Thoracic aorta (tissue), 2 donors: Measurements from ENCODE around the gene CERS5. TPM values are rescaled to one million over a fixed set of nuclear protein-coding genes. Genes with fewer than 3 reads are reported as not detected.

ENCODE experiments used
- ATAC-seq: fragments of 150-250 bp; one replicate; pipeline ENCODE4 v1.8.0; 2017; ENCODE audit warnings: low read depth; ENCODE audit not compliant: insufficient number of reproducible peaks, low FRiP score
- DNase-seq: peaks from one replicate; pipeline ENCODE4 v3.0.0-alpha.2; 2020; ENCODE audit warnings: low spot score
- H3K27ac ChIP-seq, 2 donors: fragments of 200-600 bp; sonication (generic); 1 replicate in 1 of 2; 2 replicates in 1 of 2; pipeline ENCODE4 v1.5.1; 2016; ENCODE audit warnings: mild to moderate bottlenecking in 2 of 2, moderate library complexity in 2 of 2
- H3K27me3 ChIP-seq: fragments of 200-600 bp; sonication (generic); replicated peaks from 2 replicates; pipeline ENCODE4 v1.6.0; 2016; ENCODE audit warnings: mild to moderate bottlenecking; ENCODE audit not compliant: insufficient read depth
- H3K36me3 ChIP-seq: fragments of 200-600 bp; sonication (generic); one replicate; pipeline ENCODE4 v1.5.1; 2016
- H3K4me1 ChIP-seq, 2 donors: fragments of 200-600 bp; sonication (generic); 1 replicate in 1 of 2; 2 replicates in 1 of 2; pipeline versions ENCODE4 v1.5.1 to v1.6.0; 2016; ENCODE audit warnings: low read depth in 2 of 2, mild to moderate bottlenecking in 1 of 2; ENCODE audit not compliant: control insufficient read depth in 1 of 2
- H3K4me3 ChIP-seq: fragments of 200-600 bp; sonication (generic); 2 replicates; pipeline ENCODE4 v1.5.1; 2016; ENCODE audit warnings: mild to moderate bottlenecking
- H3K9me3 ChIP-seq: fragments of 200-600 bp; sonication (generic); 2 replicates; pipeline ENCODE4 v1.5.1; 2016
- total RNA-seq, 2 donors: library from RNA; depleted of rRNA; stranded (reverse); fragments of >200 nt; gene quantifications; one replicate each; pipeline versions ENCODE4 v1.1.0 to v1.2.3, GENCODE V29; 2016
- TF ChIP-seq, protein P1 (sequence below): fragments of 200-600 bp; sonication (generic); IDR thresholded peaks from one replicate; pipeline ENCODE4 v1.5.1; 2019; ENCODE audit warnings: antibody characterized with exemption

CERS5 gene
- total RNA-seq, 2 donors from 2014 or later: 34.6 to 73.5 TPM

- H3K4me3 ChIP-seq: no peak overlapping the region
- DNase-seq (no peak), ATAC-seq (no peak)
- H3K27ac ChIP-seq: no peak overlapping the region
- H3K27me3 ChIP-seq: no peaks in the 10 kb centered on the region
- TF ChIP-seq, protein P1, sequence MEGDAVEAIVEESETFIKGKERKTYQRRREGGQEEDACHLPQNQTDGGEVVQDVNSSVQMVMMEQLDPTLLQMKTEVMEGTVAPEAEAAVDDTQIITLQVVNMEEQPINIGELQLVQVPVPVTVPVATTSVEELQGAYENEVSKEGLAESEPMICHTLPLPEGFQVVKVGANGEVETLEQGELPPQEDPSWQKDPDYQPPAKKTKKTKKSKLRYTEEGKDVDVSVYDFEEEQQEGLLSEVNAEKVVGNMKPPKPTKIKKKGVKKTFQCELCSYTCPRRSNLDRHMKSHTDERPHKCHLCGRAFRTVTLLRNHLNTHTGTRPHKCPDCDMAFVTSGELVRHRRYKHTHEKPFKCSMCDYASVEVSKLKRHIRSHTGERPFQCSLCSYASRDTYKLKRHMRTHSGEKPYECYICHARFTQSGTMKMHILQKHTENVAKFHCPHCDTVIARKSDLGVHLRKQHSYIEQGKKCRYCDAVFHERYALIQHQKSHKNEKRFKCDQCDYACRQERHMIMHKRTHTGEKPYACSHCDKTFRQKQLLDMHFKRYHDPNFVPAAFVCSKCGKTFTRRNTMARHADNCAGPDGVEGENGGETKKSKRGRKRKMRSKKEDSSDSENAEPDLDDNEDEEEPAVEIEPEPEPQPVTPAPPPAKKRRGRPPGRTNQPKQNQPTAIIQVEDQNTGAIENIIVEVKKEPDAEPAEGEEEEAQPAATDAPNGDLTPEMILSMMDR: no peak
- no peaks in the 10 kb centered on the region for H3K9me3 ChIP-seq
- H3K36me3 ChIP-seq: no peaks in the 10 kb centered on the region
- H3K4me1 ChIP-seq: peaks cover 3 to 4% of the 10 kb centered on the region in 2 donors
Observed at GRCh38 chr12:50079771-50080170, 87.4 kb downstream of the CERS5 start.

Other genes with a start within 250 kb of the CERS5 start
- 1 to 10 TPM in 1 of 2 donors, not detected in 1; 3.0 TPM for gene AQP2, start 216.6 kb downstream of the CERS5 start, total RNA-seq
- under 1 TPM; 0.42 to 0.54 TPM for gene AQP5, start 205.5 kb downstream of the CERS5 start, total RNA-seq
- not detected for gene AQP6, start 194.4 kb downstream of the CERS5 start, total RNA-seq
- 1 to 10 TPM; 3.0 to 4.8 TPM for gene RACGAP1, start 141.9 kb downstream of the CERS5 start, total RNA-seq
- not detected for gene ASIC1, start 109.8 kb downstream of the CERS5 start, total RNA-seq
- gene SMARCD1, start 82.0 kb downstream of the CERS5 start, total RNA-seq: 10 to 100 TPM; 53.6 to 60.0 TPM
- 1 to 10 TPM; 4.2 to 5.0 TPM for gene GPD1, start 63.4 kb downstream of the CERS5 start, total RNA-seq
- 10 to 100 TPM; 50.8 to 57.2 TPM for gene COX14, start 55.1 kb downstream of the CERS5 start, total RNA-seq
- 100 to 1,000 TPM; 103 to 194 TPM for gene LIMA1, start 116.2 kb upstream of the CERS5 start, total RNA-seq
- not detected for gene FAM186A, start 229.2 kb upstream of the CERS5 start, total RNA-seq
- 10 to 100 TPM; 13.1 to 73.5 TPM for gene LARP4, start 233.5 kb upstream of the CERS5 start, total RNA-seq